ENCODE results near the gene AK1.

- TF ChIP-seq CTCF (IDR thresholded peaks at IDR 0.05) (no peak), POLR2A (IDR thresholded peaks at IDR 0.05) (no peak)
These were observed 49.4 kb upstream of the AK1 start for GRCh38 chr9:127926906-127927200.

Measured in adrenal gland (tissue), 5 donors.